Measurements from ENCODE around the gene TMC2. TPM values are rescaled to one million over a fixed set of nuclear protein-coding genes. Genes with fewer than 3 reads are reported as not detected.
"Not testable (repeated sequence)": the region's sequence is repeated elsewhere in the genome, so short reads cannot be mapped to it uniquely, and the experiment has no call there.

The TMC2 gene, protein sequence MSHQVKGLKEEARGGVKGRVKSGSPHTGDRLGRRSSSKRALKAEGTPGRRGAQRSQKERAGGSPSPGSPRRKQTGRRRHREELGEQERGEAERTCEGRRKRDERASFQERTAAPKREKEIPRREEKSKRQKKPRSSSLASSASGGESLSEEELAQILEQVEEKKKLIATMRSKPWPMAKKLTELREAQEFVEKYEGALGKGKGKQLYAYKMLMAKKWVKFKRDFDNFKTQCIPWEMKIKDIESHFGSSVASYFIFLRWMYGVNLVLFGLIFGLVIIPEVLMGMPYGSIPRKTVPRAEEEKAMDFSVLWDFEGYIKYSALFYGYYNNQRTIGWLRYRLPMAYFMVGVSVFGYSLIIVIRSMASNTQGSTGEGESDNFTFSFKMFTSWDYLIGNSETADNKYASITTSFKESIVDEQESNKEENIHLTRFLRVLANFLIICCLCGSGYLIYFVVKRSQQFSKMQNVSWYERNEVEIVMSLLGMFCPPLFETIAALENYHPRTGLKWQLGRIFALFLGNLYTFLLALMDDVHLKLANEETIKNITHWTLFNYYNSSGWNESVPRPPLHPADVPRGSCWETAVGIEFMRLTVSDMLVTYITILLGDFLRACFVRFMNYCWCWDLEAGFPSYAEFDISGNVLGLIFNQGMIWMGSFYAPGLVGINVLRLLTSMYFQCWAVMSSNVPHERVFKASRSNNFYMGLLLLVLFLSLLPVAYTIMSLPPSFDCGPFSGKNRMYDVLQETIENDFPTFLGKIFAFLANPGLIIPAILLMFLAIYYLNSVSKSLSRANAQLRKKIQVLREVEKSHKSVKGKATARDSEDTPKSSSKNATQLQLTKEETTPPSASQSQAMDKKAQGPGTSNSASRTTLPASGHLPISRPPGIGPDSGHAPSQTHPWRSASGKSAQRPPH
- not detected for total RNA-seq

DNA sequence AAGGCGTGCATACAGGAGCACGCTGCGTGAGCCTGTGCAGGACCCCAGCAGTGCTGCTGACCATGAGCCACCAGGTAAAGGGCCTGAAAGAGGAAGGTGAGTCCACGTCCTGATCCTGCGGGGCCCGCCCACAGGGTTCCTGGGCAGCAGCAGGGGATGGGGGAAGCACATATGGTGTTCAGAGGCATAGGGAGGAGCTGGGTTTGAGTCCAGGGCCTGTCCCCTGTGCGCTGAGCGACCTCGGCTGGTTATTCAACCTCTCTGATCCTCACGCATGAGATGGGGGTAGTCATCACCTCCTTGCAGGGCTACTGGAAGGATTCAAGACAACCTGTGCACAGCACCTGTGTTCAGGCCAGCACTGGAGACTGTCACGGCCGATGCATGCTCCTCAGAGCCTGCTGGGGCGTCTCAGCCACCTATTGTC is at the start of gene TMC2:
Gene TMC2 (plus strand): TSS at position 14 of the 427 bp plus-strand sequence. CDS start 49 bp downstream, at position 63.
- ATAC-seq, result no peak

DNA sequence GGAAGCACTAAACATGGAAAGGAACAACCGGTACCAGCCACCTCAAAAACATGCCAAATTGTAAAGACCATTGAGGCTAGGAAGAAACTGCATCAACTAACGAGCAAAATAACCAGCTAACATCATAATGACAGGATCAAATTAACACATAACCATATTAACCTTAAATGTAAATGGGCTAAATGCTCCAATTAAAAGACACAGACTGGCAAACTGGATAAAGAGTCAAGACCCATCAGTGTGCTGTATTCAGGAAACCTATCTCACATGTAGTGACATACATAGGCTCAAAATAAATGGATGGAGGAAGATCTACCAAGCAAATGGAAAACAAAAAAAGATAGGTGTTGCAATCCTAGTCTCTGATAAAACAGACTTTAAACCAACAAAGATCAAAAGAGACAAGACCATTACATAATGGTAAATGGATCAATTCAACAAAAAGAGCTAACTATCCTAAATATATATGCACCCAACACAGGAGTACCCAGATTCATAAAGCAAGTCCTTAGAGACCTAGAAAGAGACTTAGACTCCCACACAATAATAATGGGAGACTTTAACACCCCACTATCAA is 33.5 kb upstream of the TMC2 start:
- ATAC-seq, result not testable (repeated sequence)

DNA sequence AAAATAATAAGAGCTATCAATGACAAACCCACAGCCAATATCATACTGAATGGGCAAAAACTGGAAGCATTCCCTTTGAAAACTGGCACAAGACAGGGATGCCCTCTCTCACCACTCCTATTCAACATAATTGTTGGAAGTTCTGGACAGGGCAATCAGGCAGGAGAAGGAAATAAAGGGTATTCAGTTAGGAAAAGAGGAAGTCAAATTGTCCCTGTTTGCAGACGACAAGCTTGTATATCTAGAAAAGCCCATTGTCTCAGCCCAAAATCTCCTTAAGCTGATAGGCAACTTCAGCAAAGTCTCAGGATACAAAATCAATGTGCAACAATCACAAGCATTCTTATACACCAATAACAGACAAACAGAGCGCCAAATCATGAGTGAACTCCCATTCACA is 31.6 kb upstream of the TMC2 start:
- ATAC-seq, result not testable (repeated sequence)

DNA sequence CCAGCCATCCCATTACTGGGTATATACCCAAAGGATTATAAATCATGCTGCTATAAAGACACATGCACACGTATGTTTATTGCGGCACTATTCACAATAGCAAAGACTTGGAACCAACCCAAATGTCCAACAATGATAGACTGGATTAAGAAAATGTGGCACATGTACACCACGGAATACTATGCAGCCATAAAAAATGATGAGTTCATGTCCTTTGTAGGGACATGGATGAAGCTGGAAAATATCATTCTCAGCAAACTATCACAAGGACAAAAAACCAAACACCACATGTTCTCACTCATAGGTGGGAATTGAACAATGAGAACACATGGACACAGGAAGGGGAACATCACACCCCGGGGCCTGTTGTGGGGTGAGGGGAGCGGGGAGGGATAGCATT is 29.9 kb upstream of the TMC2 start:
- not testable (repeated sequence) for ATAC-seq

DNA sequence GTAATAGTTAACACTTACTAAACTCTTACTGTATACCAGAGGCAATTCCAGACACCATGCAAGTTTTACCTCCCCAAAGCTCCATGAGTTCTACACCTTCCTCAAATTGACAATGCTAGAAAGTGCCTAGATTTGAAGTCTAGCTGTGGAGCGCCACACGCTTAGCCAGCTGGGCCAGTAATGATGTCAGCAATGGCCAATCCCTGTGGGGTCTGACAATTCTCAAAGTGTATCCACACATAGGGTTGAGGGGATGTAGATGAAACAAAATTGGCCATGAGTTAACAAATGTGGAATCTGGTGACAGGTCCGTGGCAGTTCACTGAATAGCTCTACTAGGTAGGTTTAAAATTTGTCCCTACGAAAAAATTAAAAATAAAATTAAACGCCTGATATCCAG is 28.9 kb upstream of the TMC2 start:
- no peak for ATAC-seq

DNA sequence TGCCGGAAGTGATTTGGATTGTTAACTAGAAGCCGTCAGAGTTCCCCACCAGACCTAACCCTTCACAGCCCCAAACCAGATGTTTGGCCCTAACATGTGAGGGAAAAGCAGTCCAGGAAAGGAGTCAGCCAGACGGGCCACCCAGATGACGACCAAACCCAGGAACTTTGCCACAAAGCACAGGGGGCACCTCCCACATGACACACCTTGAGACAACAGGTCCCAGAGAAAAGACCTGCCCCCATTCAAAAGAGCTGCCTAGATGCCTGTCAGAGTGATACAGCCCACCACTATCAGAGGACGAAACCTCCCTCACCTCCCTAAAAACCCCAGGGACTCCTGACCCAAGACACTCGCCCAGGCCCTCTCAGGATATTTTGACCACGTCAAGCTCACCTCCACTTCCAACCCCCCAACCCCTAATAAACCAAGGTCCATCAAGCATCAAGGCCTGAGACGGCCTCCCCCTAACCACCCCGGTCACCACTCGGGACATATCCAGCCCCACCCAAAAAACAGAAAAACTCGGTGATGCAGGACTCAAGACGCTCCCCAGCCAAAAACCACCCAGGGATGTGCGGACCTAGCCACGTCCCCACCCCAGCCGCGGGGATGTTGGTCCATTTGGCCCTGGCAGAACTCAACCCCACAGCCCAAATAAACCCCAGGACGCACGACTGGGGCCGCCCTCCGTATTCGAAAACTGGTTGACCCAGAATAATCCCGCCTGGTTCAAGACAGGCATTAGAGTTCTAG is 28.3 kb upstream of the TMC2 start:
- ATAC-seq, result peak; percentile 63

DNA sequence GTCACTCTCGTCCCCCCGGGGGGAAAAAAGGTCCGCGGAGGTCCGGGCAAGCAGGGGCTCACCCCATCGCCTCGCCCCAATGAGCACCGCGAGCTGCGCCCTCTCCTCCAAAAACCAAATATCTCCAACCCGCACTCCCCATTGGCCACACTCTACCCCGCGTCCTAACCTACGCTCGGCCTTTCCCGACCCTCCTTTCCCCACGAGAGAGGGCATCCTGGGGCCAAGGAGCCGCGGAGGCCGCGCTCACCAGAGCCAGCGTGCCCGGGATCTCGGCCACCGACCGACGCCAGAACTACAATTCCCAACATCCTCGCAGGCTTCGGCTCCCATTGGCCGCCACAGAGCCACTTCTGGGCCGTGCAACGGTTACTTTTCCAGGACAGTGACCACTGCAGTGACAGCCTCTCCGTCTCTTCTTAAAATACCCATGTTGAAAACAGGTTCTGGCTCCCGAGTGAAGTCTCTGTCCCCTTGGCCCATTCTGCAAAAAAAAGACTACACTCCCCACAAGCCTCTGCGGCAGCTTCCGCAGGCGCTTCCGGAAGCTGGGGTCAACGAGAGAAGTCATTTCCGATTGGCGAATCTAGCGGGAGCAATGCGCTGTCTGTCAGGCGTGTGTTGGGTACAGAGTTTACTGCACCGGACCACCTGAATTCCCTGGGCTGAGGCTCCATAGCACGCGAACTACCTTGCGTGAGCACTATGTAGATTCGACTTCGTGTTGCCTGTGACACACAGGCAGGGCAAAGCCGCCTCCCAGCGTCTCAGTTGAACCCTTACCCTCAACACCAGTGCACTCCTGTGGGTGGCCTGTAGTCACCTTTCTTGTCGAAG is 27.5 kb upstream of the TMC2 start, which contains the start of gene ZNF343:
Gene ZNF343 (minus strand): TSS at position 285 of the 837 bp plus-strand sequence. CDS start 15,020 bp downstream, outside the sequence.
- ATAC-seq, result peak; percentile 90

DNA sequence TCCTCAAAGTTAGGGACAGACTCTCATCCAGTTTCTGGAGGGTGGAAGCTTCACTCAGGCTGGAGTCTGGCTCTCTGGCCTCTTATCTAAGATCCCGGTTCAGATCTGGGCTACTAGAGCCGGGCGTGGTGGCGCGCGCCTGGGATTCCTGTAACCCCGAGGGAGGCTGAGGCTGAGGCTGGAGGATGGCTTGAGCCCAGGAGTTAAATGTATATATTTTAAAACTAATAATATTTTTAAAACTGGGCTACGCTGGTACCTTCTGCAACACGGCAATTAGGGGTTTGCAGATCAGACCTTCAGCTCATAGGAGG is 26.9 kb upstream of the TMC2 start:
- no peak for ATAC-seq

DNA sequence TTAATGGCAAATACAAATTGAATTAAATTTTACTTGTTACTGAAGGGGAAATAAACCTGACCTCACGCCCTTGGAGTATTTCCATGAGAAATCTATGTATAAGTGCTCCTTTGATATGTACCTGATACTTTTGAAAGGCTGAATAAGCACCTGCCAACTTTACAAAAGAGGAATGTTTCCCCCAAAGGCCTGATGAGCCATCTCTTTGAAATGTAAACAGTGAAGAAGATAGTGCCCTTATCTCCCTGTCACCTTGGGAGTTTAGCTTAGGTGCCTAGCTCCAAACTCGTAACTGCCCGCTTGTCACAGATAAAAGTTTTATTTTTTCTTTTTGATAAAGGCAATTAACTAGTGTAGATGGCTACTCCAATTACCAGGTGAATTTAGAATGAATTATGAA is 26.6 kb upstream of the TMC2 start:
- no peak for ATAC-seq

DNA sequence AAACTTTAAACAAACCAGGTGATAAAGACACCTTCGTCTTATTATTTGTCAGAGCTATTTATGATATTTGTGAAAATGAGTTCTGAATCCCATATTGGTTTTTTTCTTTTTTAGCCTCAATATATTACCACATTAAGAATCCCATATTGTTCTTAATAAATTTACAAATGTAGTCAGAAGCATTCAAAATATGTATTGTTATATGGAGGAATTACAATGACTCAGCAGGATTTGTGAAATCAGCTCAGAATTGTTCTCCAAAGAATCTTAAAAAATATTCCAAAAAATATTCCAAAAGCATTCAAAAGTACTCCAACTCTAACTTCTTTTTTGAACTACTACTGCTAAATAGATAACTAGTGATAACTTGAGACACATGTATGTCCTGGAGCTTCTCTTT is 21.2 kb upstream of the TMC2 start:
- ATAC-seq, result no peak

DNA sequence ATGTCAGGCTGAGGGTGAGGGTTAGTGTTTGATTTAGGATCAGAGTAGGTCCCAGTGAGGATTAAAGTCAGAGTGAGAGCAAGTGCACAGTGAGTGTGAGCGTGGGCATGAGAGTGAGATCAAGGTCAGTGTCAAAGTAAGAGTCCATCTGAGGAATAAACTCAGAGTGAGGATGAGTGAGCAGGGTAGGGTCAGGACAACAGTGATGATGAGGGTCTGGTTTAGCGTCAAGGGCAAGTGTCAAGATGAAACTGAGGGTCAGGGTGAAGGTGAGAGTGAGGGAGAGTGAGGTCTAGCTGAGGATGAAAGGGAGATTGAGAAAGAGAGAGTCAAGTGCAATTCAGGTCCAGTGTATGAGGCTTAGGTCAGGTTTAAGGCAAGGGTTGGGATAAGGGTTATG is 20.0 kb upstream of the TMC2 start:
- no peak for ATAC-seq

DNA sequence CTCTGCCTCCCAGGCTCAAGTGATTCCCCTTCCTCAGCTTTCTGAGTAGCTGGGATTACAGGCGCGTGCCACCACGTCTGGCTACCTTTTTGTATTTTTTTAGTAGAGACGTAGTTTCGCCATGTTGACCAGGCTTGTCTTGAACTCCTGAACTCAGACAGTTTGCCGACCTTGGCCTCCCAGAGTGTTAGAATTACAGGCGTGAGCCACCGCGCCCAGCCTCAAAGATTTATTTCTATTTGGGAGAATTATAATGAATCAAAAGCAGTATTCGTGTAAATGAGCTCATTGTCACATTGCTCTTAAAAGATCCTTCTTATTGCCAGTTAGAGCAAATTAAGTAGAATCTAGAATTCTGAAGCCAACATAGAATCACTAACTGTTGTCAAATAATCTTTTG is 18.3 kb upstream of the TMC2 start:
- no peak for ATAC-seq

DNA sequence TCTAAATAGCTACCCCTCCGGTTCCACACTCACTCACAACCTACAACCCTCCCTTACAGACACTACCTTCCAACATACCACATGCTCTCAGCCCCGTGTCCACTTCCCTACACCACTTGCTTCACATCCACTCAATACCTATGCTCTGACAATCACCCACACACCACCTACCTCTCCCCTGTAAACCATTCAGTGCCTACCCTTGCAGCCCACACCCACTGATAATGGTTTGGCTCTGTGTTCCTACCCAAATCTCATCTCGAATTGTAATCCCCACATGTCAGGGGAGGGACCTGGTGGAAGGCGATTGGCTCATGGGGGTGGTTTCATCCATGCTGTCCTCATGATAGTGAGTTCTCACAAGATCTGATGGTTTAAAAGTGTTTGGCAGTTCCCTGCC is 17.8 kb upstream of the TMC2 start:
- ATAC-seq, result no peak

DNA sequence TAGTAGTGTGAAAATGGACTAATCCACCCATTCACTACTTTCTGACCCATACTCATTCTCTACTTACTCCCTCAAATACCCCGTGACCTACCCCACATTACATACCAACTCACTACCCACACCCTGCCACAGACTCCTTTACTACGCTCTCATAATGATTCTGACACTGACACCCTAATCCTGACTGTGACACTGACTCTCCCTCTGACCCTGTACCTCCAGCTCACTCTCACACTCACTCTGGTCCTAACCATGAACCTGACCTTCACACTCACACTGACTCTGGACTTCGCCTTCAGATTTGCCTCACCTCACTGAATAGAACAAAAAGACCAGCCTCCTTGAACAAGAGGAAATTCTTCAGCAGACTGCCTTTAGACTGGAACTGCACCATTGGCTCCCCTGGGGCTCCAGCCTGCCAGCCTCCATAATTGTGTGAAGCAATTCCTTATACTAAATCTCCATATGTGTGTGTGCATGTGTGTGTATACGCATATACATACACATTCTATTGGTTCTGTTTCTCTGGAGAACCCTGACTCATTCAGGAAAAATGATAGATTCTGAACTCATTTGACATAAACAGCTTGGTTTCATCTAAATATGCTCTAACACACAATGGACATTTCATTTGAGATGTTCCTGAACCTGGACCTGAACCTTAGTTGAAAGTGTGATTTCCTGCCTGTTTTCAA is 17.1 kb upstream of the TMC2 start:
- ATAC-seq, result no peak

DNA sequence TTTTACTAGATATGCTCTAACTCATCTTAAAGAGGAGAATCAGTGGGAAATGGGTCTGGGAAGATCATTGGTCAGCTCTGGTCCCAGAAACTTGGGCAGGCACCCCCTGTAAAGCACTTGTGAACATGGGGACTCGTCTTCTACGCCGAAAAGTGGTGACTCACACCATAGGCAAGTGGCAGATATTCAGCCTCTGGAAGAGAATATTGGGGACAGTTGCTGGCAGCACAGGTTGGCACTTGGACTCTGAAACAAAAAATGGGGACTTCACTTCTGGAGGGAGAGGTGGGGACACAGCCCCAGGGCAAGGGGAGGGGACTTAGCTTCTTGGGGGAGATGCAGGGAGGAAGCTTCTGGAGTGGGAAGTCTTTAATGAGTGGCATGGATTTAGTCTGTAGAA is 15.8 kb upstream of the TMC2 start:
- no peak for ATAC-seq

DNA sequence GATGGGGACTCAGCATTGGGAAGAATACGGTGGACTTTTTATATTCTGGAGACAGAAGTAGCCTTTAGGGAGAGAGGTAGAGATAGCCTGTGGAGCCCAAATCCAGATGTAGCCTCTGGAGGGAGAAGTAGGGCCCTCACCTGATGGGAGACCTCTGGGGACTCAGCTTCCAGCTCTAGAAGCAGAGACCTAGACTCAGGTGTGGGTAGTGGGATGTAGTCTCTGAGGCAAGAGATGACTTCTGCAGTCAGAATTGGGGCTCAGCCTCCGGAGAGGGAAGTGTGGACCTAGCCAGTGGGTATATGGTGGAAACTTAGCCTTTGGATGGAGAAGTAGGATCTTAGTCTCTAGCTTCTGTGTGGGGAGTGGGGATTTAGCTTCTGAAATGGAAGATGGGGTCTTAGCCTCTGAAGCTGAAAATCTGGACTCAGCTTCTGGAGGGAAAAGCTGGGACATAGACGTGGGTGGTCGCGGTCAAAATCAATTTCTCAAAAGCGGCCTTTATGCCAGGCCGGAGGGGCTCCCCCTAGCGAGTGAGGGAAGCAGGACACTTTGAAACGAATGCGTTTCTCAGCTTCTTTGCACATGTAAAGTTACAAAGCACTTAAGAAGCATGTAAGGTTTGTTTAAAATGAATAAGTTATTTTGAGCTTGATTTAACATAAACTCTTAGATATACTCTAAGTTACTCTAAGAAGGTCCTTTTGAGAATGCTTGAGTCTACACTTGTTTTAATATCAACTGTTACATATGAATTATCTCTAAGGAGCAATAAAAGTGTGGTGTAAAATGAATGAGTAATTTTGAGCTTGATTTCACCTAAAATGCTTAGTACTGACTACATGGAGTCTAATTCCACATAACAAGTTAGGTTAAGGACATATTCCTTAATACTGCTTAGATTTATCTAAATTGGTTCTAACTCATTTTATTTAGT is 14.7 kb upstream of the TMC2 start:
- ATAC-seq, result no peak

DNA sequence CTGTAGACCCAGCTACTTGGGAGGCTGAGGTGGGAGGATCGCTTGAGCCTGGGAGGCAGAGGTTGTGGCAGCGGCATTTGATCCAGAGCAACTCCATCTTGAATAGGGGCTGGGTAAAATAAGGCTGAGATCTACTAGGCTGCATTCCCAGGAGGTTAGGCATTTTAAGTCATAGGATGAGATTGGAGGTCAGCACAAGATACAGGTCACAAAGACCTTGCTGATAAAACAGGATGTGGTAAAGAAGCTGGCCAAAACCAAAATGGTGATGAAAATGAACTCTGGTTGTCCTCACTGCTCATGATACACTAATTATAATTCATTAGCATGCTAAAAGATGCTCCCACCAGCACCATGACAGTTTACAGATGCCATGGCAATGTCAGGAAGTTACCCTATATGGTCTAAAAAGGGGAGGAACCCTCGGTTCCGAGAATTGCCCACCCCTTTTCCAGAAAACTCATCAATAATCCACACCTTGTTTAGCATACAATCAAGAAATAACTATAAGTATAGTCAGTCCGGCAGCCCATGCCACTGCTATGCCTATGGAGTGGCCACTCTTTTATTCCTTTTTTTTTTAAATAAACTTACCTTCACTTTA is 13.4 kb upstream of the TMC2 start:
- ATAC-seq, result not testable (repeated sequence)

DNA sequence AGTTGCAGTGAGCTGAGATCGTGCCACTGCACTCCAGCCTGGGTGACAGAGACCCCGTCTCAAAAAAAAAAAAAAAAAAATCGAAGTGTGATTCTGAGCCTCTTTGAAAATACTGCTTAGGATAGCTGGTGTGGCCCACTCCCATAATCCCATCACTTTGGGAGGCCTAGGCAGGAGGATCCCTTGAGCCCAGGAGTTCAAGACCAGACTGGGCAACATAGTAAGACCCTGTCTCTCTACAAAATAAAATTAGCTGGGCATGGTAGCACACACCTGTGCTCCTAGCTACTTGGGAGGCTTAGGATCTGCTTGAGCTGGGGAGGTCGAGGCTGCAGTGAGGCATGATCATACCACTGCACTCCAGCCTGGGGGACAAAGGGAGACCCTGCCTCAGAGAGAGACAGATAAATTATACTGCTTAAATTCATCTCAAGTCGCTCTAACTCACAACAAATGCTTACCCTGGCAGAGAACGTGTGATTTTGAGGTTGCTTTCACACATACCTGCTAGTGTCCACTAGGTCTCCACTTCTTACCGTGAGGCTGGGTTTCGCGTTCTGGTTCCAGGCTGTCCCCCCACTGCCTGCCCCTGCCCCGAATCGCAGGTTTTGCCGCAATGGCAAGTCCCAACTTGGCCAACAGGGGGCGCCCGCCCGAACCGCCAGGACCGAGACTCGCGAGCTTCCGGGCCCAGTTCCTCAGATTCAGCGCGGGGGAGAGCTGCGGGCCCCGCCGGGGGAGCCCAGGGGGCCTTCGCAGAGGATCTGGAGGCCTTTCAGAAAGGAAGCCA is 12.3 kb upstream of the TMC2 start:
- ATAC-seq, result peak; percentile 78
